SKM-1 treated with dmso at 0.1 percent for 144 hours (cell line): ENCODE results near the gene SEMA6A.
"Not testable (repeated sequence)": the region's sequence is repeated elsewhere in the genome, so short reads cannot be mapped to it uniquely, and the experiment has no call there.

Source experiments
- DNase-seq: peaks from one replicate; lab custom pipeline; 2025; ENCODE audit not compliant: unreplicated experiment; lab: John Stamatoyannopoulos, UW

The SEMA6A gene

GRCh38 chr5:116550082-116550481, 24.5 kb downstream of the SEMA6A start:
- DNase-seq, result no peak

GRCh38 chr5:116546743-116547124, 27.9 kb downstream of the SEMA6A start:
- no peak for DNase-seq

- DNase-seq, result no peak
Observed at GRCh38 chr5:116546033-116546742, 28.4 kb downstream of the SEMA6A start.

GRCh38 chr5:116545465-116545864, 29.2 kb downstream of the SEMA6A start:
- DNase-seq, result not testable (repeated sequence)

- DNase-seq, result no peak
Observed at GRCh38 chr5:116544531-116545241, 29.9 kb downstream of the SEMA6A start.

- DNase-seq, result no peak
Observed at GRCh38 chr5:116543501-116543900, 31.1 kb downstream of the SEMA6A start.

- DNase-seq, result peak; percentile 50
Observed at GRCh38 chr5:116542619-116543018, 32.0 kb downstream of the SEMA6A start.

GRCh38 chr5:116539222-116539621, 35.4 kb downstream of the SEMA6A start:
- no peak for DNase-seq

GRCh38 chr5:116536316-116537083, 38.1 kb downstream of the SEMA6A start:
- DNase-seq, result no peak

- no peak for DNase-seq
Observed at GRCh38 chr5:116534964-116535651, 39.5 kb downstream of the SEMA6A start.

- no peak for DNase-seq
Observed at GRCh38 chr5:116532762-116533525, 41.7 kb downstream of the SEMA6A start.

- DNase-seq, result no peak
Observed at GRCh38 chr5:116531635-116532034, 43.0 kb downstream of the SEMA6A start.

GRCh38 chr5:116531117-116531516, 43.5 kb downstream of the SEMA6A start:
- no peak for DNase-seq

- DNase-seq, result no peak
Observed at GRCh38 chr5:116530276-116530675, 44.3 kb downstream of the SEMA6A start.

GRCh38 chr5:116529615-116530014, 45.0 kb downstream of the SEMA6A start:
- DNase-seq, result no peak

- DNase-seq, result no peak
Observed at GRCh38 chr5:116528519-116529234, 45.9 kb downstream of the SEMA6A start.

- no peak for DNase-seq
Observed at GRCh38 chr5:116527582-116527981, 47.0 kb downstream of the SEMA6A start.

- DNase-seq, result no peak
Observed at GRCh38 chr5:116525674-116526073, 48.9 kb downstream of the SEMA6A start.

- no peak for DNase-seq
Observed at GRCh38 chr5:116524966-116525365, 49.7 kb downstream of the SEMA6A start.
